Memory B cell (primary cell): ENCODE data around the gene F12.
A peak's percentile ranks its signal among the peaks of the same experiment; 100 is the strongest.

Experiments
- ATAC-seq: fragments of 150-1000 bp; cut with Tn5 transposase; 2 replicates; pipeline ENCODE4 v1.10.0; 2021; ENCODE audit warnings: low read depth, mild to moderate bottlenecking, moderate library complexity
- DNase-seq, 2 donors: peaks; one replicate each; pipeline ENCODE4 v3.0.0; 2022; ENCODE audit warnings: low spot score in 2 of 2
- H3K27ac Mint-ChIP-seq: one replicate; pipeline ENCODE4 v1.8.0; 2022; ENCODE audit warnings: mild to moderate bottlenecking, moderate library complexity, mixed read lengths
- H3K27me3 Mint-ChIP-seq: one replicate; pipeline ENCODE4 v1.8.0; 2022; ENCODE audit warnings: mixed read lengths
- H3K36me3 Mint-ChIP-seq: one replicate; pipeline ENCODE4 v1.8.0; 2022; ENCODE audit warnings: mild to moderate bottlenecking, mixed read lengths
- H3K4me1 Mint-ChIP-seq: one replicate; pipeline ENCODE4 v1.8.0; 2022; ENCODE audit warnings: mixed read lengths
- H3K4me3 Mint-ChIP-seq: one replicate; pipeline ENCODE4 v1.8.0; 2022; ENCODE audit warnings: mild to moderate bottlenecking, moderate library complexity, mixed read lengths
- H3K9me3 Mint-ChIP-seq: one replicate; pipeline ENCODE4 v1.8.0; 2022; ENCODE audit warnings: mixed read lengths

The F12 gene

GRCh38 chr5:177440990-177441780 is 31.8 kb upstream of the F12 start:
- no peak for DNase-seq

DNA sequence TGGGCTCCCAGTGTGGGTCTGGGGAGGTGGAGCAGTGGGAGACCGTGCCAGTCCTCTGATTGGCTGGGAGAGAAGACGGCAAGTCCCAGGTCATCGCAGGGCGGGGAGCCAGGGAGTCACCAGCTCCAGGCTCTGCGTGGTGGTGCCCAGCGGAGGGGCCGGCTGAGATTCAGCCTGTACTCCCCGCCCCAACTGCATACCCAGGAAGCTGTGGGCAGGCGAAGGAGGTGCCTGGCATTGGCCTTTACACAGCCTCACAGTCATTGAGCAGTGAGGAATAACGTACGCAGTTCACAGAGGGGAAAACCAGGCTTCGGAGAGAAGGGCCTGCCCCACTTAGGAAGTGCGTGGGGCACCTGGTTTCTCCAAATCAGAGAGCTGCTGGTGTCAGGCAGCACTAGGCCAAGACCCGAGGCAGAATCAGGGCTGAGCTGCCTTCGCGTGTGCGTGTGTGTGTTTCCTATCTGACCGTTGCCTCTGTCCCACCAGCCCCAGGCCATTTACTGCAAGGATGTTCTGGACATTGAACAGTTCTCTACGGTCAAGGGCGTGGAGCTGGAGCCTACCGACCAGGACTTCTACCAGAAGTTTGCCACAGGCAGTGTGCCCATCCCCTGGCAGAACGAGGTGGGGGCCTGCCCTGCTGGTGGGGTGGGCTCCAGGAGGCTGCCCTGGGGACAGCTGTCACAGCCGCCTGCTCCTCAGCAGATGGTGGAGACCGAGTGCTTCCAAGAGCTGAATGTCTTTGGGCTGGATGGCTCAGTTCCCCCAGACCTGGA is 31.0 kb upstream of the F12 start:
- H3K4me3 Mint-ChIP-seq: no peak overlapping the region
- H3K27me3 Mint-ChIP-seq: no peaks in the 10 kb centered on the region
- DNase-seq (no peak), ATAC-seq (no peak)
- H3K4me1 Mint-ChIP-seq: peaks cover 25% of the 10 kb centered on the region
- H3K36me3 Mint-ChIP-seq: peaks cover 29% of the 10 kb centered on the region
- no peaks in the 10 kb centered on the region for H3K9me3 Mint-ChIP-seq
- no peak overlapping the region for H3K27ac Mint-ChIP-seq

More at GRCh38 chr5:177440990-177441780, 31.8 kb upstream of the F12 start:
- no peaks in the 10 kb centered on the region for H3K9me3 Mint-ChIP-seq
- H3K27me3 Mint-ChIP-seq: no peaks in the 10 kb centered on the region
- no peak overlapping the region for H3K27ac Mint-ChIP-seq
- ATAC-seq: no peak
- peaks cover 28% of the 10 kb centered on the region for H3K36me3 Mint-ChIP-seq
- H3K4me1 Mint-ChIP-seq: peaks cover 32% of the 10 kb centered on the region
- no peak overlapping the region for H3K4me3 Mint-ChIP-seq

DNA sequence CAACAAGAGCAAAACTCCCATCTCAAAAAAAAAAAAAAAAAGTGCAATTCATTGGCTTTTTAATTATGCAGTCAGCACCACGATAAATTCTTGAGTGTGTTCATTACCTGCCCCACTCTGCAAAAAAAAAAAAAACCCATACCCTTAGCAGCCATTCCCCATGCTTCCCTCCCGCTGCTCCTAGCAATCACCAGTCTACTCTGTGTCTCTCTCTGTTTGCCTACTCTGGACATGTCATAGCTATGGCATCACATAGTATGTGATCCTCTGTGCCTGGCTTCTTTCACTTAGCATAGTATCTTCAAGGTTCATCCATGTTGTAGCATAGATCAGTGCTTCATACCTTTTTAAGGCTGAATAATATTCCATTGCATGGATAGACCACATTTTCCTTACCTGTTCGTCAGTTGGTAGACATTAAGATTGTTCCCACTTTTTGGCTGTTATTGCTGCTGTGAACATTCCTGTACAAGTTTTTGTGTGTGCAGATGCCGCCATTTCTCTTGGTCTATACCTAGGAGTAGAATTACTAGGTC is 30.2 kb upstream of the F12 start:
- Mint-ChIP-seq H3K4me1 (peaks cover 18% of the 10 kb centered on the region), H3K4me3 (no peak overlapping the region), H3K27me3 (no peaks in the 10 kb centered on the region), H3K27ac (no peak overlapping the region), H3K9me3 (no peaks in the 10 kb centered on the region), H3K36me3 (peaks cover 29% of the 10 kb centered on the region)
- ATAC-seq (no peak), DNase-seq (no peak)

- H3K4me3 Mint-ChIP-seq: no peak overlapping the region
- no peaks in the 10 kb centered on the region for H3K9me3 Mint-ChIP-seq
- H3K27me3 Mint-ChIP-seq: no peaks in the 10 kb centered on the region
- no peak overlapping the region for H3K27ac Mint-ChIP-seq
- peaks cover 13% of the 10 kb centered on the region for H3K4me1 Mint-ChIP-seq
- H3K36me3 Mint-ChIP-seq: peaks cover 29% of the 10 kb centered on the region
- ATAC-seq (no peak), DNase-seq (no peak)
These were observed 29.1 kb upstream of the F12 start for GRCh38 chr5:177438468-177438867.

DNA sequence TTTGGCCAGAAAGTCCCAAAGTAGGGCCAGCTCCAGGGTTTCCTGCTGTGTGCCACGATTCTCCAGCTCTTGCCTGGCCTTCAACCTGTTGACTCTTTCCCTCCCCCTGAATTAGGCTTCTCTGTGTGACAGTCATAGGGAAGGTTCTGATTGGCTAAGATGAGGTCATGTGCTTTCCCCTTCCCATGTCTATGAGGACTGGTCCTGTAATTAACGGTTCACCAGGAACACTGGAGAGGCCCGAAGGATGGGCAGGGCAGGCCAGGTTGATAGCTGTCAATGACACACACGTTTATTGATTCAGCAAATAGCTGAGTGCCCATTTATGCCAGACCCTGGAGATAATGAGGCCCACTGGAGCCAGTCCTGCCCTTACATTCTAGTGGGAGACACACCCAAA is 28.3 kb upstream of the F12 start:
- DNase-seq: no peak
- Mint-ChIP-seq H3K9me3 (no peaks in the 10 kb centered on the region), H3K27ac (no peak overlapping the region), H3K27me3 (no peaks in the 10 kb centered on the region), H3K36me3 (peaks cover 28% of the 10 kb centered on the region), H3K4me1 (peaks cover 13% of the 10 kb centered on the region), H3K4me3 (no peak overlapping the region)
- no peak for ATAC-seq

DNA sequence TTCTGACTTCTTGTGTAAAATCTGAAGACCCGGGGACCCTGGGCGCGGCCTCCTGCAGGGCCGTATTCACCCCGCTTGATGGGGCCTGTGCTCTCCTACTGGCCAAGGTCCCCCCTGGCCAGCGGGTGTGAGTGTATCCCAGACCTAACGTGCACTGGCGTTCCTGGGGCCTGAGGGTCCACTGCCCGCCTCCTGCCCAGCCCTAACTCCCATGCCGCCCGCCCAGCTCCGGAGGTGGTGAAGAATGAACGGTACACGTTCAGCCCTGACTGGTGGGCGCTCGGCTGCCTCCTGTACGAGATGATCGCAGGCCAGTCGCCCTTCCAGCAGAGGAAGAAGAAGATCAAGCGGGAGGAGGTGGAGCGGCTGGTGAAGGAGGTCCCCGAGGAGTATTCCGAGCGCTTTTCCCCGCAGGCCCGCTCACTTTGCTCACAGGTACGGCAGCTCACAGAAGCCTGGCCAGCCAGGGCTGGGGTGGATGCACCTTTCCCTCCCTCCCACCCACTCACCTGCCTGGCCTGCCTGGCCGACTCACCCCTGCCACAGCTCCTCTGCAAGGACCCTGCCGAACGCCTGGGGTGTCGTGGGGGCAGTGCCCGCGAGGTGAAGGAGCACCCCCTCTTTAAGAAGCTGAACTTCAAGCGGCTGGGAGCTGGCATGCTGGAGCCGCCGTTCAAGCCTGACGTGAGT is 26.6 kb upstream of the F12 start:
- Mint-ChIP-seq H3K27me3 (no peaks in the 10 kb centered on the region), H3K4me3 (no peak overlapping the region), H3K4me1 (peaks cover 18% of the 10 kb centered on the region), H3K9me3 (no peaks in the 10 kb centered on the region), H3K27ac (no peak overlapping the region), H3K36me3 (peaks cover 20% of the 10 kb centered on the region)
- ATAC-seq (no peak), DNase-seq (no peak)

DNA sequence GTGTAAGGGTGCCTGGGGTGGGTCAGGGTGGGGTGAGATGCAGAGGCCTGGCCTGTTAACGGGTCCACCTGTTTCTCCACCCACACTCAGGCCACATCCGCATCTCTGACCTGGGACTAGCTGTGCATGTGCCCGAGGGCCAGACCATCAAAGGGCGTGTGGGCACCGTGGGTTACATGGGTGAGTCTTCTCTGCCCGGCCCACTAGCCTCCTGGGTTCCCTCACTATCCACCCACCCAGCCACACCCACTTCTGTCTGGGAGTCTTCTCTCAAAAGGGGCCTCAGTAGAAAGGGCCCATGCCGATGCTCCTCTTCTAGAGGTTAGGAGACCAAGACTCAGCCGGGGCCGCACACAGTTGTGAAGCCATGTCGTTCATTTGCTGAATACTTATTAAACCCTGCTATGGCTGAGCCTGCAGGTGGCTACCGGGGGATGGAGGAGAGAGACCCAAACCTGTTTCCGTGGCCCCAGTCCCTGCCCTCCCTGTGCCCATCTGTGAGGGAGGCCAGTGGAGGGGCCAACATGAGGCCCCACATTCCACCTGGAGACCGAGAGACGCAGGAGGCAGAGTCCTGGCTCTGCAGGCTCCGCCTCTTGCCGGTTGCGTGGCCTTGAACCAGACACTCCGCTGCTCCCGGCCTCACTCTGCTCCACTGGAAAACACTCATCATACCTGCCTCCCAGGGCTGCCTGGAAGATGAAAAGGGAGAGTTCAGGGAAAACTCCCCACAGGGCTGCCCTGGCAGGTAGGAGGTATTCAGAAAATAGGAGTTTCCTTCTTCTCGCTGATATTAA is 25.8 kb upstream of the F12 start:
- no peaks in the 10 kb centered on the region for H3K27me3 Mint-ChIP-seq
- H3K4me3 Mint-ChIP-seq: no peak overlapping the region
- H3K36me3 Mint-ChIP-seq: peaks cover 25% of the 10 kb centered on the region
- ATAC-seq (no peak), DNase-seq (no peak)
- peaks cover 27% of the 10 kb centered on the region for H3K4me1 Mint-ChIP-seq
- H3K27ac Mint-ChIP-seq: no peak overlapping the region
- H3K9me3 Mint-ChIP-seq: no peaks in the 10 kb centered on the region

- Mint-ChIP-seq H3K4me1 (peaks cover 28% of the 10 kb centered on the region), H3K36me3 (peaks cover 20% of the 10 kb centered on the region), H3K27ac (peak overlapping the region; percentile 24), H3K27me3 (no peaks in the 10 kb centered on the region), H3K9me3 (no peaks in the 10 kb centered on the region), H3K4me3 (no peak overlapping the region)
- ATAC-seq: no peak
- no peak for DNase-seq
These were observed 25.1 kb upstream of the F12 start for GRCh38 chr5:177434437-177434836.

DNA sequence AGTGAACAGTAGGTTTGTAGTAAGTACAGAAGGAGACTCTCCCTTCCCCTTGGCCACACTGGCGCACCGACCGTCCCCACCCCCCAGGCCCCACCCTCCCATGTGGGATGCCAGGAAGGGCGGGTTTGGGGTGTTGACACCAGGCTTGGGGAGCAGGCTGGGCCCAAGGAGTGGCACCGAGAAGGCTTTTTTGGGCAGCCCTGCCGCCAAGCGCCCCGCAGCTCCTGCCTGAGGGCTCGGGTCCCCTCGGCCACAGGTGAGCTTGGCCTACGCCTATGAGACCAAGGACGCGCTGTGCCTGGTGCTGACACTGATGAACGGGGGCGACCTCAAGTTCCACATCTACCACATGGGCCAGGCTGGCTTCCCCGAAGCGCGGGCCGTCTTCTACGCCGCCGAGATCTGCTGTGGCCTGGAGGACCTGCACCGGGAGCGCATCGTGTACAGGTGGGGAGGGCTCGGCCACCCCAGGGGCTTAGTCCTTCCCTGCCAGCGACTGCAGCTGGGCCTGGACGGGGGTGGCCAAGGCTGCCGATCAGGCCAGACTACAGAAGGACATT is 24.4 kb upstream of the F12 start:
- Mint-ChIP-seq H3K27me3 (no peaks in the 10 kb centered on the region), H3K4me3 (no peak overlapping the region), H3K4me1 (peaks cover 35% of the 10 kb centered on the region), H3K27ac (peak overlapping the region; percentile 24), H3K36me3 (peaks cover 21% of the 10 kb centered on the region), H3K9me3 (no peaks in the 10 kb centered on the region)
- DNase-seq (no peak), ATAC-seq (no peak)

DNA sequence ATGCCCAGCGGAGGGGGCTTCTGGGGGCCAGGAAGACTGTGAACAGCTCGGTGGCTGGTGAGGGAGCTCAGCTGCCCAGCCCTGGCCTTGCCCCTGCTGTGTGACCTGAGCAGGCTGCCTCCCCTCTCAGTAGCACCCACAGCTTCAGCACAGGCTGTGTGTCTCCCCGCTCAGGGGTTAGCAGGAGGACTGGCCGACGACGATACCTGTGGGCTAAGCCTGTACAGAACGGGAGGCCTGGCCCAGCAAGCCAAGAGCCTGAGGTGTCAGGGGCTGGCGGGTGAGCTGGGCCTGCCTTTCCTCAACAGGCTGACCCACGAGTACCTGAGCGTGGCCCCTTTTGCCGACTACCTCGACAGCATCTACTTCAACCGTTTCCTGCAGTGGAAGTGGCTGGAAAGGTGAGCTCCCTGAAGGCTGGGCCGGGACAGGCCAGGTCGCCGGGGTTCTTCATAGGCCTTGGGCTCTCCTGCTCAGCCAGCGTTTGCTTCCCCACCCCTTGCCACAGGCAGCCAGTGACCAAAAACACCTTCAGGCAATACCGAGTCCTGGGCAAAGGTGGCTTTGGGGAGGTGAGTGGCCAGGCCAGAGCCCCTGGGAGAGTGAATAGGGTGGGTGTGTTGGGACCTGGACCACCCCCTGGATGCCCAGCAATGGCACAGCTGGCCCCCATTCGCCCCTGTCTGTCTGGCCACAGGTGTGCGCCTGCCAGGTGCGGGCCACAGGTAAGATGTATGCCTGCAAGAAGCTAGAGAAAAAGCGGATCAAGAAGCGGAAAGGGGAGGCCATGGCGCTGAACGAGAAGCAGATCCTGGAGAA is 23.7 kb upstream of the F12 start:
- ATAC-seq: no peak
- Mint-ChIP-seq H3K27ac (peak overlapping the region; percentile 41), H3K27me3 (no peaks in the 10 kb centered on the region), H3K36me3 (peaks cover 18% of the 10 kb centered on the region), H3K4me1 (peaks cover 34% of the 10 kb centered on the region), H3K4me3 (peak overlapping the region; percentile 54), H3K9me3 (no peaks in the 10 kb centered on the region)
- DNase-seq: no peak

GRCh38 chr5:177432143-177432838 is 22.9 kb upstream of the F12 start:
- Mint-ChIP-seq H3K9me3 (no peaks in the 10 kb centered on the region), H3K4me3 (peak overlapping the region; percentile 94), H3K36me3 (peaks cover 14% of the 10 kb centered on the region), H3K27me3 (no peaks in the 10 kb centered on the region), H3K27ac (peak overlapping the region; percentile 91), H3K4me1 (peaks cover 34% of the 10 kb centered on the region)
- ATAC-seq: no peak
- no peak for DNase-seq
